ENCODE data around the gene CAMK2G.

CAMK2G gene

GRCh38 chr10:73793456-73793855, 80.9 kb downstream of the CAMK2G start:
- no peaks in the 10 kb centered on the region for H3K9me2 ChIP-seq (ENCODE audit: low read depth, low read length)
- peaks cover 83% of the 10 kb centered on the region for H3K36me3 ChIP-seq (ENCODE audit: insufficient read depth, low read length)
- no peaks in the 10 kb centered on the region for H3K27me3 ChIP-seq (ENCODE audit: insufficient read depth, low read length)
- H3K4me2 ChIP-seq (ENCODE audit: low read length): no peak overlapping the region
- H3K4me3 ChIP-seq (ENCODE audit: low read depth, low read length, poor library complexity, severe bottlenecking): no peak overlapping the region
- H3K79me2 ChIP-seq (ENCODE audit: insufficient read depth, low read length): no peaks in the 10 kb centered on the region
- no peak overlapping the region for H2AFZ ChIP-seq (ENCODE audit: low read length)
- H3K27ac ChIP-seq (ENCODE audit: low read depth, low read length, poor library complexity, severe bottlenecking): no peak overlapping the region
- TF ChIP-seq CTCF (IDR thresholded peaks at IDR 0.05; ENCODE audit: low read length) (no peak), EZH2 (IDR thresholded peaks at IDR 0.05; ENCODE audit: borderline replicate concordance, low read length) (no peak)
- H3F3A ChIP-seq (ENCODE audit: insufficient read depth, low read length): no peaks in the 10 kb centered on the region
- no peaks in the 10 kb centered on the region for H3K9me3 ChIP-seq (ENCODE audit: low read length)
- H3K4me1 ChIP-seq (ENCODE audit: insufficient read depth, low read length, severe bottlenecking): no peaks in the 10 kb centered on the region
- H4K20me1 ChIP-seq (ENCODE audit: insufficient read depth, low read length): no peaks in the 10 kb centered on the region
- no peak overlapping the region for H3K9ac ChIP-seq (ENCODE audit: low read length)

- no peak overlapping the region for H3K4me3 ChIP-seq (ENCODE audit: low read depth, low read length, poor library complexity, severe bottlenecking)
- no peaks in the 10 kb centered on the region for H4K20me1 ChIP-seq (ENCODE audit: insufficient read depth, low read length)
- H3K4me2 ChIP-seq (ENCODE audit: low read length): no peak overlapping the region
- TF ChIP-seq EZH2 (IDR thresholded peaks at IDR 0.05; ENCODE audit: borderline replicate concordance, low read length) (no peak), CTCF (IDR thresholded peaks at IDR 0.05; ENCODE audit: low read length) (no peak)
- H3K27ac ChIP-seq (ENCODE audit: low read depth, low read length, poor library complexity, severe bottlenecking): no peak overlapping the region
- no peaks in the 10 kb centered on the region for H3K27me3 ChIP-seq (ENCODE audit: insufficient read depth, low read length)
- H3K4me1 ChIP-seq (ENCODE audit: insufficient read depth, low read length, severe bottlenecking): no peaks in the 10 kb centered on the region
- H3F3A ChIP-seq (ENCODE audit: insufficient read depth, low read length): no peaks in the 10 kb centered on the region
- no peaks in the 10 kb centered on the region for H3K9me3 ChIP-seq (ENCODE audit: low read length)
- H3K9ac ChIP-seq (ENCODE audit: low read length): no peak overlapping the region
- no peak overlapping the region for H2AFZ ChIP-seq (ENCODE audit: low read length)
- no peaks in the 10 kb centered on the region for H3K79me2 ChIP-seq (ENCODE audit: insufficient read depth, low read length)
- H3K9me2 ChIP-seq (ENCODE audit: low read depth, low read length): no peaks in the 10 kb centered on the region
- peaks cover 72% of the 10 kb centered on the region for H3K36me3 ChIP-seq (ENCODE audit: insufficient read depth, low read length)
These were observed 82.4 kb downstream of the CAMK2G start for GRCh38 chr10:73791871-73792400.

- Histone ChIP-seq H4K20me1 (ENCODE audit: insufficient read depth, low read length) (no peaks in the 10 kb centered on the region), H3K27me3 (ENCODE audit: insufficient read depth, low read length) (no peaks in the 10 kb centered on the region), H3K9me2 (ENCODE audit: low read depth, low read length) (no peaks in the 10 kb centered on the region), H3F3A (ENCODE audit: insufficient read depth, low read length) (no peaks in the 10 kb centered on the region), H3K4me2 (ENCODE audit: low read length) (no peak overlapping the region), H3K36me3 (ENCODE audit: insufficient read depth, low read length) (peaks cover 63% of the 10 kb centered on the region), H3K9ac (ENCODE audit: low read length) (no peak overlapping the region), H3K9me3 (ENCODE audit: low read length) (no peaks in the 10 kb centered on the region), H3K4me1 (ENCODE audit: insufficient read depth, low read length, severe bottlenecking) (peaks cover 9% of the 10 kb centered on the region), H3K79me2 (ENCODE audit: insufficient read depth, low read length) (peaks cover 6% of the 10 kb centered on the region; the same call in 1 of the 2 replicates), H2AFZ (ENCODE audit: low read length) (no peak overlapping the region), H3K4me3 (ENCODE audit: low read depth, low read length, poor library complexity, severe bottlenecking) (no peak overlapping the region), H3K27ac (ENCODE audit: low read depth, low read length, poor library complexity, severe bottlenecking) (no peak overlapping the region)
- TF ChIP-seq EZH2 (IDR thresholded peaks at IDR 0.05; ENCODE audit: borderline replicate concordance, low read length) (no peak), CTCF (IDR thresholded peaks at IDR 0.05; ENCODE audit: low read length) (no peak)
These were observed 83.3 kb downstream of the CAMK2G start for GRCh38 chr10:73790886-73791625.
